CD4-positive, alpha-beta T cell treated with Interleukin-6 at 100 ng/mL for 8 hours (primary cell): ENCODE results near the gene RAB8A.

Experiments used
- DNase-seq: peaks from one replicate; pipeline ENCODE4 v3.0.0-alpha.2; 2020; ENCODE audit warnings: mixed read lengths, low spot score

The RAB8A gene

DNA sequence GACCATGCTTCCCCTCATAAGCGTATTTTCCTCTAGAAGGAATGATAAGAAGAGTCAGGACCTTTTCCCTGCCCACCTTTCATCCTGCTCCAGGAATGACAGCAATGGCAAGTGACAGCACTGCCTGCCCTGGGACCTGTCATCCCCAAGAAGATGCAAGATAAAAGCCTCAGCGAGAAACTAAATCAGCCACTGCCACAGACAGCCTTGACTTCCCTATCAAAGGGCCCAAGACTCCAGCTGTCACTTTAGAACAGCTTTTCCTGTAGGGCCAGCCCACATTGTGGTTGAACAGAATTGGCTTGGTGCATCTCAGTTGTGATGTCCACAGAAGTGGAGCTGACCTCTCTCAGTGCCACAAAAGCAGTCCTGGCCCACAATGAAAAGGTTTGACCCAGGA lies 1.1 kb downstream of the RAB8A start:
- DNase-seq, result no peak

- no peak for DNase-seq
These were observed 2.0 kb downstream of the RAB8A start for GRCh38 chr19:16113727-16114126.

- DNase-seq, result no peak
These were observed 3.8 kb downstream of the RAB8A start for GRCh38 chr19:16115301-16116039.

GRCh38 chr19:16116067-16116466 lies 4.4 kb downstream of the RAB8A start:
- DNase-seq, result no peak

DNA sequence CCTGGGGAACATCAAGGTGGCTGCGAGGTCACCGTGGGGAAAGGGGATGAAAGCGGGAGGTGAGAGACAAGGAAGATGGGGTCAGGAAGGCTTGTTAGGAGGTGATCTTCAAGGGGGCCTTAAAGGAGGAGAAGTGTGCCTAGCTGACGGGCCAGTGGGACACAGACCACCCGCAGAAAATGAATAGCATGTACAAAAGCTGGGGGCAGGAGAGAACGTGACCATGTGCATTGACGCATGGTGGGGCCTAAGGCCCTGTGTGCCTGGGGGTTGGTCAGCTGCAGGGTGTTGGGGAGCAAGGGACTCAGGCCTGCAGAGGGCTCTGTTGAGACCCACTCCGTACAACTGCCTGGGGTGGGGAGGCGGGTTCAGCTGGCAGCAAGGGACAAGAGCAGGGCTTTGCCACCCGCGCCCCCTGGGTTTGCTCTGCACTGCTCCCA lies 5.9 kb downstream of the RAB8A start:
- no peak for DNase-seq

DNA sequence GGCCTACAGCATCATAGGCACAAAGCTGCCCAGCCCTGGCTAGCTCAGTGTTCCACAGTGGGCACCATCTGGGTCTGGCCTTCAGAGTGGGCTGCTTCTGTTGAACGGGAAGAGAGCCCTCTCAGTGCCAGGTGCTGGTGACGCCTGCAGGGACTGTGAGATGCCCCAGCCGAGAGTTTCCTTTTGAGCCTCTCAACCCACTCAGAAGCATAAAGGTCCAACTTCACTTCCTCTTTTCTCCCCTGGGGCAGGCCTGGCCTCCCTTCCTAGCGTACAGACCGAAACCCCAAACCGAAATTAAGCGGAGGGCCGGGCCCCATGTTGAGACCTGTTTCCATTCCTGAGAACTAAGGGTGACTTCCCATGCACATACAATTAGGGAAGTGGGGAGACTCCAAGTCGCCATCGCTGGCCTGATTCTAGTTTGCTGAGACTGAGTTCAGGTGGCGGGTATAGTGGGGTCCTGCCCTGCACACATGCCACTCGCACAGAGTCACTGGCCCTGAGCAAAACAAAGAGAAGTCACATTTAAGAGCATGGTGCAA lies 6.9 kb downstream of the RAB8A start:
- no peak for DNase-seq

DNA sequence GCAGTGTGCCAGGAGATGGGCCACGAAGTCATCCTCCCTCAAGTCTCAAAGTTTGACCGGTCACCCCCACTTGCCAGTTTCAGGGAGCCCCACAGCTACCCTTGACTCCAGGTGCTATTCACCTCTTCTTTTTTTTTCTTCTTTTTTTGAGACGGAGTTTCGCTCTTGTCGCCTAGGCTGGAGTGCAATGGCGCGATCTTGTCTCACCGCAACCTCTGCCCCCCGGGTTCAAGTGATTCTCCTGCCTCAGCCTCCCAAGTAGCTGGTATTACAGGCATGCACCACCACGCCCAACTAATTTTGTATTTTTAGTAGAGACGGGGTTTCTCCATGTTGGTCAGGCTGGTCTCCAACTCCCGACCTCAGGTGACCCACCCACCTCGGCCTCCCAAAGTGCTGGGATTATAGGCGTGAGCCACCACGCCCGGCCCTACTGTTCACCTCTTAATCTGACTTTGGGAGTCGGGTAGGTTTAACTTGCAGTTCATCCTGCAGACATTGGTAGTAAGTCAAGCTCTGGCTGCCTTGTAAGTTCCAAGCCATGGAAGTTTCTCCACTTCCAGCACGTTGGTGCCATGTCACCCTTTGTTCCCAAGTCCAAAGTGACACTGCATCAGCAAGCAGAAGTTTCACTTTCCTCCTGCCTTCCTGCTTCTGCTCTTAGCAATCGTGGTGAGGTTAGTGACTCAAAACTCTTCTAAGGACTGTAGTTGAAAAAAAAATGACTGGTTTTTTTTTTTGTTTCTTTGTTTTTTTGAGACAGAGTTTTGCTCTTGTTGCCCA lies 7.6 kb downstream of the RAB8A start:
- peak; percentile 34 for DNase-seq

GRCh38 chr19:16121141-16121540 lies 9.5 kb downstream of the RAB8A start:
- DNase-seq, result no peak

DNA sequence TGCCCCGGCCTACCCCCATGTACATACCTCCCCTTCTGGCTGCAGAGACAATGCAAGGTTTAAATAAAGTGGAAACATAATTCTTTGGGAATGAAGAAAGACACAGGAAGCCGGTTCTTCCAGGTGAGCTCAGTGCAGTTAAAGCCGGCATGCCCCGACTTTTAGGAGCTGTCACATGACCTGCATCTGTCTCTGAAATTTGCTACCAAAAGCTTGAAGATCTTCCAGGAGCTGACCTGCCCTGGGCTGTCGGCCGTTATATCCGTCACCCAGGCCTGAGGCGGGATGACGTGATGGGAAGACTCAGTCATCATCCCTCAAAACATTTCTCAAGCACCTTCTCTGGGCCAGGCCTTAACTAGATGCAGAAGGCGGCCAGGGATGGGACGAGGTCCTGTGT lies 10.3 kb downstream of the RAB8A start:
- DNase-seq, result no peak

DNA sequence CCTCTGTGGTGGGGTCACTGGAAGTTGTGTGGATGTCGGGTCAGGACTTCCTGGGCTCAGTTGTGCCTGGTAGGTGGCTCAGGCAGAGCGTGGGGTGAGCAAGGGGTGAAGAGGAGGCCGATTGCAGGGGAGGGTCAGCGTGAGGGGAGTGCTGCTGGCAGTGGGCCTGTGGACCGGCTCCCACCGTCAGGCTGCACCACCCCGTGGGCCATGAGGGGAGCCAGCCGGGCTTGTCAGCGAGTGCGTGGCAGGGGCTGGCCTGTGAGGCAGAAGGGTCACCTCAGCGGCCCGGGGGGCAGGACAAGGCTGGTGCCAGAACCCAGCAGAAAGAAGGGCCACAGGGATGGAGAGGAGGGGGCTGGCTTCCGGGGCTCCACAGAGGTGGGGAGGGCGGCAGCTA lies 13.3 kb downstream of the RAB8A start:
- DNase-seq, result no peak

GRCh38 chr19:16125737-16126495 lies 14.2 kb downstream of the RAB8A start:
- DNase-seq, result no peak

DNA sequence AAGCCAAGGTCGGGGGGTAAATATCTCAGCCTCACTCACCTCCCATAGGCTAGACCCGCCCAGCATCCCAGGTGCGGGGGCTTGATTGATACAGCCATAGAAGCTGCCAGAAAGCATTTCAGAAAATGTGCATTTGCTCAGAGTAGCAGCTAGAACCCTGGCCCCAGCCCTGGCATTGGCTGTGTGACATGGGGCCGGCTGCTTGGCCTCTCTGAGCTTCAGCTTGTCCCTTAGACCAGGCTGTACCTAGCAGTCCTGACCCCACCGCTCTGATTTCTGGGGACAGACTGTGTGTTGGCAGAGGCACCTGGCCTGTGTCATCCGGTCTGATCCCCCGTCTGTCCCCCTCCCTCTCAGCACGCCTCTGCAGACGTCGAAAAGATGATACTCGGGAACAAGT lies 15.4 kb downstream of the RAB8A start:
- no peak for DNase-seq

GRCh38 chr19:16127776-16128371 lies 16.2 kb downstream of the RAB8A start:
- no peak for DNase-seq

- no peak for DNase-seq
These were observed 20.0 kb downstream of the RAB8A start for GRCh38 chr19:16131648-16132047.

DNA sequence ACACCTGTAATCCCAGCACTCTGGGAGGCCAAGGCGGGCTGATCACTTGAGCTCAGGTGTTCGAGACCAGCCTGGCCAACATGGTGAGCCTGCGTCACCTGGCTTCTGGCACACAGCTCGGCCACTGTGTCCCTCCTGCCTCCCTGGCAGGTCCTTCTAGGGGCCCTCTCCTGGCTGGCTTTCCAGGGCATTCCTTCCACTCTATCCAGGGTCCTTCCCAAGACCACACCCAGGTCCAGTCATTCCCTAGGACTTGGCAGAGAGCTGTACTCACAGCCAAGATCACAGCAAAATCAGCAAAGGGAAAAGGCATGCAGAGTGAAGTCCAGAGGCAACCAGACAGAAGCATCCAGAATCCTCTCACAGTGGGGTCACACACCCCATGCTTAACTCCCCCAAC lies 22.1 kb downstream of the RAB8A start:
- no peak for DNase-seq

DNA sequence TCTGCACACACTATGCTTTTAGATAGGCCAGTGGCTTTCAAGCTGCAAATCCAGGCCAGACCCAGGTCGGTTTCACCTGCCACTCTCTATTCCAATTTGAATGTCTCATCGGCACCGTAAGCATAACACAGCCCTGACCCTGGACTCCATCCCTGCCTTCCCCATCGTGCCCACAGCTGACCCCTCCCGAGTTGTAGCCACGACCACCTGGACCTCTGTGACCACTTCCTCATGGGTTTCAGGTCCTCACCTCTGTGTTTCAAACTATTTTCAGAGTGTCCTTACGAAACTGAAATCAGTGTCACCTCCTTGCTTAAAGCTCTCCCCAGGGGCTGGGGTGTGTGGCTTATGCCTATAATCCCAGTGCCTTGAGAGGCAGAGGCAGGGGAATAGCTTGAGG lies 22.8 kb downstream of the RAB8A start:
- no peak for DNase-seq

DNA sequence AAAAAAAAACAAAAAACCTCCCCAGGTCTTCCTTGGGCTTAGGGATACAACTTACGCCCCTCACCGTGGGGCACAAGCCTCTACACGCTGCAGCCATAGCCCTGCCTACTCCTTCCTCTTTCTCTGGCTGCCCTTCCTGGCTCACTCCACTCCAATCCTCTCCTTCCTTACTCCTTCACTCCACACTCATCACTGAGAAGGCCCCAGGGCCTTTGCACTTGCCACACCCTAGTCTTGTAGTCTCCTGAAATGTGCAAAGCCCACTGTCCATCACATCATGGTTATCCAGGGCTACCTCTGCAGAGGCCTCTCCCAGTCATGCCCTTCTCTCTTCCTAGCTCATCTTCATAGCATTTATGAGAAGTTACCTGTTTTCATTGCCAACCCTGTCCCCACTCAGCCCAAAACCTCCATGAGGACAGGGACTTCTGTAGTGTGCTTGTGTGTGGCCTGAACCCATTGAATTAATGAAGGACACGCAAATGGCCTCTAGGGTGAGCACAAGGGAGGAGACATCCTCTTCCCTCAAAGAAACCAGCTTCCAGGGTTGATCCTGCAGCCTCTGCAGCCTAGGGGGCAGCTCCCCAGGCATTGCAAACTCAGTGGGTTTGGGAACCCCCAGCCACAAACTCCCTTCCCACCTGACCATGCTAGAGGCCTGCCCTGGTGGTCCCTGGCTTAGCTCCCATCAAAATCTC lies 23.9 kb downstream of the RAB8A start:
- DNase-seq, result no peak

GRCh38 chr19:16136185-16136999 lies 24.7 kb downstream of the RAB8A start:
- DNase-seq, result no peak

- DNase-seq, result no peak
These were observed 28.1 kb downstream of the RAB8A start for GRCh38 chr19:16139752-16140151.

- DNase-seq, result no peak
These were observed 29.4 kb downstream of the RAB8A start for GRCh38 chr19:16141043-16141442.
